Occipital lobe (tissue), 2 donors: ENCODE results near the gene INPP5J. TPM values are rescaled to one million over a fixed set of nuclear protein-coding genes. Genes with fewer than 3 reads are reported as not detected.
"Not testable (repeated sequence)": the region's sequence is repeated elsewhere in the genome, so short reads cannot be mapped to it uniquely, and the experiment has no call there.

ENCODE experiments used
- DNase-seq: peaks from one replicate; lab custom pipeline; 2025; lab: John Stamatoyannopoulos, UW
- total RNA-seq: library from RNA; depleted of rRNA; stranded (reverse); fragments of >200 nt; gene quantifications from one replicate; pipeline ENCODE4 v1.2.3, GENCODE V29; 2014

Gene INPP5J
- total RNA-seq, 1 donor from 2014 or later, result 0.78 TPM

DNA sequence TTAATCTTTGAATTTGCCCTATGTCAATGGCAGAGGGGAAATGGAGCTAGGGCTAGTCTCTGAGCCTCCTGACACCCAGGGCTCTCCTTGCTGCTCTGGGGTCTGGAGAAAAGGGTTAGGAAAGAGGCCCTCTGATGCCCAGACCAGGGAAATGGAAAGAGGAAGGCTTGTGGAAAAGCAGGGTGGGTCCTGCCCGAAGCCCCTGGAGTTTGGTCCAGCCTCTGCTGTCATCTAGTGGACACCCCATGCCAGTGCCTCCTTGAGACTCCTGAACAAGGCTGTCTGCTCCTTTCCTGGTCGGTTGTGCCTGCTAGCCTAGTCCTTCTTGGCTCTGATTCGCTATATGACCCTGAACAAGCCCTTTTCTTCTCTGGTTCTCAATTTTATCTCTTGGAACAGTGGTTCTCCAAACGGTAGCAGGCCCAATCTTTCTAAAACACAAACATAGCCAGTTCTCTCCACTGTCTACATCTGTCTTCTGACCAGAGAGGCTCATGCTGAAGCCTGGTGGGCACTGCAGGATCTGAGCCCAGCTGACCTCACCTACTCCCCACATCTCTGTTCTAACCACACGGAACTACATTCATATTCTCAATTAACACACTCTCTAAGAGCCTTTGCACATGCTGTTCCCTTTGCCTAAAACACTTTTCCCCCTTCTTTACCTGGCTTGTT lies 26.3 kb downstream of the INPP5J start:
- DNase-seq, result peak; percentile 14

DNA sequence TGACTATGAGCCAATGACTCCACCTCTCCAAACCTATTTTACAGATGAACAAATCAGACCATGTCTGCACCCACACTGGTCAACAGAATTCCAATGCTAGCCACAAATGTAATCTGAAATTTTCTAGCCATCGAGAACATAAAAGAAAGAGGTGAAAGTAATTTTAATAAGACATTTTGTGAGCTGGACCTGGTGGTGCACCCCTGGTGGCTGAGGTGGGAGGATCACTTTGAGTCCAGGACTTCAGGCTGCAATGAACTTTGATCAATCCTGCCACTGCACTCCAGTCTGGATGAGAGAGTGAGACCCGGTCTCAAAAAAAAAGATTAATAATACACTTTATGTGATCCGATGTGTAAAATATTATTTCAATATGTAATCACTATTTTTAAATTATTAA lies 27.8 kb downstream of the INPP5J start:
- DNase-seq, result no peak

DNA sequence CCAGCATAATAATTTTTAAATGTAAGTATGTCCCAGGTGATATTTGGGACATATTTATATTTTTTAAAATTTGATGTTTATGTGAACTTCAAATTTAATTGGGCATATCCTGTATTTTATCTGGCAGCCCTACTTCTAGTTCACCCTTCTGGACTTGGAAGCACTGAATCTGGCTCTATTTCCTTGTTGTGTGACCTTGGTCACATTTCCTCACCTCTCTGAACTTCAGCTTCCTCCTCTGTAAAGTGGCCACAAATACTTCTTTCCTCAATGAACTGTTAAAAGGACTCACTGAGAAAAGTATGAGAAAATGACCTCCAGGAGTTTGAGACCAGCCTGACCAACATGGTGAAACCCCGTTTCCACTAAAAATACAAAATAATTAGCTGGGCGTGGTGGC lies 29.1 kb downstream of the INPP5J start:
- no peak for DNase-seq

DNA sequence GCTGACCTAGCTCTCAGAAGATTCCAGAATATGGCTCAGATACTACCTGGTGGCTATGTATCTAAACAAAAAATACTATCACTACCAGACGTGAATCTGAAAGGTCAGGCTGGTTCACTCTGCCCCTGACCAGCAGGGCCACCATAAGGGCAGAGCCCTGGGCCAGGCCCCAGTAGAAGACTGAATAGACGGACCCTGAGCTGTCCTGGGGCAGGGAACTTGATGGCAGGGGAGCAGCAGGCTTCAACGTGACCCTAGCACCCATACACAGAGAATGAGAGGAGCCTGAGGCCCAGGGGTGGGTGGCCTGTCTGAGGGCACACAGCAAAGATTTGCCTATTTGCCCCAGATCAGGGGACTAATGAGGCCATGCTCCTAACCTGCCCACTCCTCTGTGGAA lies 30.6 kb downstream of the INPP5J start:
- DNase-seq, result no peak

DNA sequence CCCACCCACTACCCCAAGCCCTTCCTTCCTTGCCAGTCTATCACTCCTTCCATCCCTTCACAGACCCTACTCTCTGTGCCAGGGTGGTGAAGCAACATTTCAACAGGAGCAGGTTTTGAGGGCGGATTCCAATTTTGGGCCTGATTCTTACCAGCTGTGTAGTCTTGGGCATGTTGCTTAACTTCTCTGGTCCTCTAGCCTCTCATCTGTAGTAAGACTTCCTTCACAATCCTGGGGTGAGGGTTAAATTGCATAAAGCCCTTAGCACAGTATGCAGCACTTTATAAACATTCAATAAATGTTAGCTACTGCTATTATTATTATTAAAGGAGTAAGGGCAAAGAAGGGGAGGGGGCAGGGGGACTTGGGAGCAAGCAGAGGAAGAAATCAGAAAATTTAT lies 32.2 kb downstream of the INPP5J start:
- DNase-seq, result no peak

DNA sequence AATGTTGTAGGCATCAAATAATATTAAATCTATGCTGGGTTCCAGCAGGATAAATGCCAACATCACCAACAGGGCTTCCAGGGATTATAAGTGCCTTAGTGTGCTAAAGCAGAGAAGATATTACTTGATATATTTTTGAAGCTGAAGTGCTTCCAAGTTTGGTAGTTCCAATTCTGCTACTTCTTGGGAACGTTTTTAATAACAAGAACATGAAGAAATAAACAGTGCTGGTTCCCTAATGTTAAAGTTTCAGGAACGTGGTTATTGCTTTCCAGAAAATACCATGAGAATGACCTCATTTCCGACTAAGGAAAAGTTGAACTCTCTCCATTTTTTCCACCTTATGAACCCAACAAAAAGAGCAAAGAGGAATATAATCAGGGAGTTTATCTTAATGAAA lies 32.7 kb downstream of the INPP5J start:
- no peak for DNase-seq

DNA sequence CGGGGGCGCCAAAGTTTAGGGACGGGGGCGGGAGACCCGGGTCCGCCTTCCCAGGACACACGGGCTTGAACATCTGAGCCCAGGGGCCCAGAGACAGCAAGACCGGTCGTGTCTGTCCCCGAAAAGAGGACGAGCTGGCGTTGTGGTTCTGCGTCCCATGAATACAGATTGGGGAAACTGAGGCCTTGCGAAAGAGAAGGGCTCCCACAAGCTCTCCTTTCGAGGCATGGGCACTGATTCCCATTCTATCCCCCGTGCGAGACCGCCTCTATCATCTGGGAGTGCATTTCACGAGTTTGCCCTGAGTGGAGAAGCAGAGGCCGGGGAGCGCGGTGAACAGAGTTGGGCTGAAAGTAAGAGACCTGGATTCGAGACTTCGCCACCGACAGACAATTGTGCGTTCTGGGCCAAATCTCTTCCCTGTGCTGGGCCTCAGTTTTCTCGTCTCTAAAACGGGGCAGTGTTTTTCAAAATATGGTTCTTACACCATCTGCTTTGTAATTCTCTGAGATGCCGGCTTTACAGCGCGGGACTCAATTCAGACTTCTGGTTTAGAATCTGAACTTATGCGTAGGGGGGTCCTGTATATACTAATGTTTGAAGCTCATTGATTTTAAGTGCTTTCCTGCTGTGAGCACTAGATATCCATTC lies 37.7 kb downstream of the INPP5J start:
- DNase-seq, result no peak

DNA sequence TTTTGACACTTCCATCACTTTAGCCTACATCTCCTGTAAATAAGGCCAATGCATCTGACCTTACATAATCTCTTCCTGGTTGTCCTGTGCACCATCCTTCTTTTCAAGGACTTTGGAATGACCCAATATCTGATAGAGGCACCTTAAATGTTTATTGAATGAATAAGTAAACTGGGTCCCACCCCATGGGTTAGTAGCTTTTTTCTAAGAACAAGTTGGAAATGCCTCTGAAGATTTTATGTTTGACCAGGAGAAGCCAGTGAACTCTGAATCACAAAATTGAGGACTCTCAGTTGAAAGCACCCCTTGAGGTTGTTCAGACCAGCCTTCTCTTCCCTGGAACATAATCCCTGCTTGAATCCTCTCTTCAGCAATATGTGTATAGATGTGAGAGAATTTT lies 38.6 kb downstream of the INPP5J start:
- DNase-seq, result no peak

DNA sequence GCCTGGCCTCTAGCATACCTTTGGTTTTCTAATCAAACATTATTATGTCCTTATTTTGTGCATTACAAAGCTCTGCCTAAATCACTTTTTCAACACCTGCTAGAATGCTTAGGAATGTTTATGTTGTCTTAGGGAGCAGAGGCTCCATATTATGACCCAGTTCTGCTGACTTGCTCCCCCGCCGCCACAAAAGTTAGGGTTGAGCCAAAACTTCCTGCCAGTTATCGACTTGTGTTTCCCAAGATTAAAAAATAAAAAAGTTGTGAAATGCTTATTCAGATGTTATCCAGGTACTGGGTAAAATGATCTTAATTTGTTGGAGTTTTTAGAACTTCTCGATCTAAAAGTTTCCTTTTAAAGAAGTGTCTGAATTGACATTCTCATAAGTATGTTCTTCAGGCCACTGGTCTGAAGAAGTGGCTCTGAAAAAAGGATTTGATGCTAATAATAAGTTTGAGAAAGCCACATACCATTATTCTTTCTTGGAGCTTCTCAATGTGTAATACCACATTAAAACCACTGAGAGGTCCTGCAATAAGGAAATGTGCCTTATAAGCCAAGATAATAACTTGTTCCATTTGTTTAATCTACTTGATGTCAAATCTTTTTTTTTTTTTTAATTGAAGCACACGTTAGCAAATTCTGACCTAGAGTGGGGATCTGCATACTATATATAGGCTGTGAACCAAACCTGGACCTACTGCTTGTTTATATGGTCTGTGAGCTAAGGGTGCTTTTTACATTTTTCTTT lies 39.4 kb downstream of the INPP5J start:
- no peak for DNase-seq

DNA sequence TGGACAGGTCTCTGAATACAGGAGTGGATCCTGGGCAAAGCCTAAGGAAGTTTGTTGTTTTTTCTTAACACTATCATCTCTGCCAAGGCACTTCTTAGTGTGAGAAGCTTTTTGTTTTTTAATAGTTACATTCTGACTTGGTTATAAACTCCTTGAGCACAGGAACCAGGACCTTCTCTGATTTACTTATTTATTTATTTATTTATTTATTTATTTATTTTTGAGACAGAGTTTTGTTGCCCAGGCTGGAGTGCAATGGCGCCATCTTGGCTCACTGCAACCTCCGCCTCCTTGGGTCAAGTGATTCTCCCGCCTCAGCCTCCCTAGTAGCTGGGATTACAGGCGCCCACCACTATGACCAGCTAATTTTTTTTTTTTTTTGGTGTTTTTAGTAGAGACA lies 48.2 kb downstream of the INPP5J start:
- DNase-seq, result no peak

DNA sequence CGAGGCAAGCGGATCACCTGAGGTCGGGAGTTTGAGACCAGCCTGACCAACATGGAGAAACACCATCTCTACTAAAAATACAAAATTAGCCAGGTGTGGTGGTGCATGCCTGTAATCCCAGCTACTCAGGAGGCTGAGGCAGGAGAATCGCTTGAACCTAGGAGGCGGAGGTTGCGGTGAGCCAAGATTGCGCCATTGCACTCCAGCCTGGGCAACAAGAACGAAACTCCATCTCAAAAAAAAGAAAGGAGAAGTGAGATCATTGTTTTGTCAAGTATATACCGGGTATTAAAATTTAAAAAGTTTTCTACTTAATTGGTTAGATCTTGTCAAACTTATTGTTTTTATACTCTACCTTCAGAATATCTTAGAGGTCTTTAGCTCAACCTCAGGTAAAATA lies 49.0 kb downstream of the INPP5J start:
- not testable (repeated sequence) for DNase-seq

DNA sequence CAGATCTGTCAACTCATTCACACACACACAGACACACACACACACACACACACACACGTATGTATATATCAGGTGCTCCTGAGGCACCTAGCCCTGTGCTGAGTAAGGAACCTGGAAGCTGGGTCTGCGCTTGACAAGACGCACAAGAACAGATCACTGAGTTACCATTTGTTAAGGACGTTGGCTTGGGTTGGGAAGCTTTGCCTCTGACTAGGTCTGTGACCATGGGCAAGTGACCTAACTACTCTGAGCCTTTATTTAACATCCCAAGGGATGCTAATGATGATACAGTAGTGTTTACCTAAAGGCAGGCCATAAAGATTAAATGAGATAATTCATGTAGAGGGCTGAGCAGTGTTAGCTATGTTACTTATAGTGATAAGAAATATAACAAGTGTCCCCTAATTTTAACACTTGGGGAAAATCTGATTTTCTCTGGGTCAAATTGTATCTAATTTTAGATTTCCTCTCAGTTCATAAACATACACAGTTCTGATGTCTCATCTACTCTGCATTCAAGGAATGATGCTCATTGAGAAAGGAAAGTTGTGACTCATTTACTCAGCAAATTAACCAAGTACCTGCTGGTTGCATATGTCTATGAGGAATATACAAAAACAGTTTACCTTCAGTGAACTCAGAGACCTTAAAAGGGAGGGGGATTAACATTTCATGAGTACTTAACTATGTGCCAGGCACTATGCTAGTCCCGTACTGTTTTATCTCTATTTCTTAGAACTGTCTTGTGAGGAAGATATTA lies 50.8 kb downstream of the INPP5J start:
- no peak for DNase-seq

DNA sequence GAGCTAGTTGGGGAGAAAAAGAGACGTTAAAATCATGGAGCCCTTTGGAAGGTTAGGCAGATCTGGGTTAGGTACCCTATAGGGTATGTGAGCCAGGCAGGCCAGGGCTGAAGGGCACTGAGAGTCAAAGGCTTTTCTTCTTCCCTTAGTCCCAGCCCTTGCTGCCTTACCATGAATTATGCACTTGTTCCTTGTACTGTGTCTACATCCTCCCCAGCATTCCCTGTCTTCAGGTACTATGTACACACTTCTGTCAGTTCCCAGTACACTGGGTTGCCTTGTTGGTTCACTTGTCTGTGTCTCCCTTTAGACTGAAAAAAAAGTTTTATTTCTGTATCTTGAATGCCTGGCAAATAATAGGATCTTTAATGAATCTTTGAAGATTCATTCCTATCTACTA lies 54.2 kb downstream of the INPP5J start:
- no peak for DNase-seq

DNA sequence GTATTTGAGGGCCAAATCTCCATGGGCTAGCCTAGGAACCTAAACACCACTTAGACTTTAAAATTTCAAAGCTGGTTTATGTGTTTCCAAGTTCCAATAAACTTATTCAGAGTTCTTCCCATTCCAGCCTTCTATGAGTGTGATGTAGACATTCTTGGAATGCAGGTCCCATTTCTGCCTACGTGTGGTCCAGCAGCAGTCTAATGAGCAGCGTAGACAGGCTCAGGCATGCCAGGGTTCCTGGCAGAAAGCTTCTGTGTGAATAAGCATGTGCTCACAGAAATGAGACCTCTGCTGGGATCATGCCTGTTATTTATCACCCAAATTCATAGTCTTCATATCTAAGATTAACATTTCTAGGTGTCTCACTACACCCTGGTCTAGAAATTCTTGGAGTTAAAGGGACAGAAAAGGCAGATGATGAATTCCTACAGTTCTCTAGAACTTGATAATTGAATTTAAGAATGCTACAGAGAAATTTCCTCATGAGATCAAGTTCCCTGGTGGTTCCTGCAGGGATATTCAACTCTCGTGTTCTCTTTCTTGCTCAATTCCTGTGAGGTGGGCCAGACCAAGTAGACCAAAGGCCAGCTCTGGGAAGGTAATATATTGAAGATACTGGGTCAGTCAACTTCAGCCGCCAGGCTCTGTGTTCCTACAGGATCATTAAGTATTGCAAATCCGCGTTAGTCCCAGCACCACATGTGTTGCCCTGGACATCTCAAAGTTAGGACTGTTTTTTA lies 54.8 kb downstream of the INPP5J start:
- no peak for DNase-seq

DNA sequence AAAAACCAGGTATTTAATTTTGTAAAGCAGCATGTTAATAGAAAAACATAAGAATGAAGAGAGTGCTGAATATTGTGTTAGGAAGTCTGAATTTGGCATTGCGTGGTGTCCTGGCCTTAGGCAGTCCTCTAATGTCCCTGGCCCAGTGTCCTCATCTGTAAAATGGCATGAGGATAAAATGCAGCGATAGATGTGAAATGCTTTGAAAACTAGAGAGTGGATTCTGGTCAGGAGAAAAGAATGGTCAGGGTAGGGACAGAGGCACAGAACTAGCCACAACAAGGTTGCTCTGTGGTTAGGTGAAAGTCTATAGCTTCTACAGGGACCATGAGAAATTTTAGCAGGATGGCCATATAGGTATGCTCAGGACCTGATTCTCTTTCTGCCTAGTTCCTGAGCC lies 56.1 kb downstream of the INPP5J start:
- DNase-seq, result no peak

DNA sequence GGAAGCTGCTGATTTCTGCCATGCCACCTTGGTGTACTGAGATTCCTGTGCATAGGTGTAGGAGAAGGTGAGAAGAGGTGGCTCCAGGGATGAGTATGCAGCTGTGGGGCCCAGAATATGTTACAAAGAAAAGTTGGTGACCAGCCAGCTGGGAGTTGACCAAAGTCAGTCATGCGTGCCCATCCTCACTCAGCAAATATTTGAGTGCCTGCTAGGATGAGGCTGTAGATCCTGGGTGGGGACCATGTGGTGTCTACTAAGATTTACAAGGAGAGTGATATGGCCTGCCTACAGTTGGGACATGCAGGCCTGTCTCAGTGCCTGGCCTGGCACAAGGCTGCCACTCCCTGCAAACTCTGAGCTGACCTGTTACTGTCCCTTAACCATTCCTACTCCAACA lies 56.6 kb downstream of the INPP5J start:
- DNase-seq, result no peak

DNA sequence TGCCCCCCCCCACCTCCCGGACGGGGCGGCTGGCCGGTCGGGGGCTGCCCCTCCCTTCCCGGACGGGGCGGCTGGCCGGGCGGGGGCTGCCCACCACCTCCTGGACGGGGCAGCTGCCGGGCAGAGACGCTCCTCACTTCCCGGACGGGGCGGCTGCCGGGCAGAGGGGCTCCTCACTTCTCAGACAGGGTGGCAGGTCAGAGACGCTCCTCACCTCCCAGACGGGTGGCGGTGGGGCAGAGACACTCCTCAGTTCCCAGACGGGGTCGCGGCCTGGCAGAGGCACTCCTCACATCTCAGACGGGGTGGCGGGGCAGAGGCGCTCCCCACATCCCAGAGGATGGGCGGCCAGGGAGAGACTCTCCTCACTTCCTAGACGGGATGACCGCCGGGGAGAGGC lies 61.2 kb downstream of the INPP5J start:
- DNase-seq, result no peak
